ENCODE data around the gene CETP.

Gene CETP

GRCh38 chr16:57025941-57026777 lies 64.4 kb downstream of the CETP start:
- no peak for DNase-seq

GRCh38 chr16:57026778-57027062 lies 65.0 kb downstream of the CETP start:
- no peak for DNase-seq

DNA sequence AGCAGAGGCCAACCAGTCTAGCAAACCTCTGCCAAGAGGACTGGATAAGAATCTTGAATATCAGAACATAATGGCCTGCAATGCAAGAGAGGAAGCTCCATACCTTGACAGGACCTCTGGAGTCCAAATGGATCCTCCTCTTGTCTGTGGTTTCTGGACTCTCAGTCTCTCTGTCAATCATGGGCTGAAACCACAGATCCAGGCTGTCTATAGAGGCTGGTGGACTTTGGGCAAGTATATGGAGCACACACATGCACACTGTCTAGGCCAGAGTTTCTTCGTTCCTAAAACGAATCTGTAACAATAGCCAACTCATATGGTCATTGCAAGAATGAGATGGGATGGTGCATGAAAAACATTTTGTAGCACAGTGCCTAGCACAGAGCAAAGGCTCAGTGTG lies 65.3 kb downstream of the CETP start:
- DNase-seq, result no peak

GRCh38 chr16:57028086-57028485 lies 66.3 kb downstream of the CETP start:
- no peak for DNase-seq

GRCh38 chr16:57029161-57030160 lies 67.7 kb downstream of the CETP start:
- DNase-seq, result no peak

GRCh38 chr16:57030346-57030902 lies 68.7 kb downstream of the CETP start:
- no peak for DNase-seq

DNA sequence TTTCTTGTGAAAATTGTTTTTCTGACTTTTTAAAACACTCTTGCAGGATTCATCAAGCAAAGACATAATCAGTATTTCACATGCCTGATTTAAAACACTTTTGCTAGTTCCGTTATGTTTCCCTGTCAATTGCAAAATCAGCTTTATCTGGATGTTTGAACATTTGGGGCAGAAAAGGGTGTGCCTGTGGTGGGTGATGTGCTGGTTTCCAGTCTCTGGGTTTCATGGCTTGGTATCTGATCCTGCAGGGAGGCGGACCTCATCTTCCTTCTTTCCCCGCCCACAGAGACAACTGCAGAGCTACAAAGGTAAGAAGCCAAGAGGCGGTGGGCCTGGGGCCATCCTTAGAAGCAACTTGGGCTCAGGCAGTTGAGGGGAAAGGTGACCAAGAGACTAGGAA lies 69.4 kb downstream of the CETP start:
- no peak for DNase-seq

- DNase-seq, result no peak
Observed at GRCh38 chr16:57032346-57032745, 70.6 kb downstream of the CETP start.

- no peak for DNase-seq
Observed at GRCh38 chr16:57032931-57033330, 71.2 kb downstream of the CETP start.

All from stimulated activated CD4-positive, alpha-beta T cell treated with anti-CD3 and anti-CD28 coated beads, Interleukin-1b, Interleukin-23, amount 100 ng/mL, for 48 hours (primary cell).